HEK293T (cell line): ENCODE results near the gene HOXD10.

ENCODE experiments used
- CTCF ChIA-PET: fragments of 350-600 bp; formaldehyde crosslinking; extraction: SDS; loops from one replicate; lab custom pipeline; 2021; ENCODE audit warnings: antibody characterized with exemption, inconsistent platforms; lab: Yijun Ruan, JAX
- POLR2A ChIA-PET: fragments of 350-600 bp; formaldehyde crosslinking; extraction: SDS; loops from one replicate; lab custom pipeline; 2020; ENCODE audit warnings: antibody characterized with exemption, inconsistent platforms; lab: Yijun Ruan, JAX
- DNase-seq: peaks from one replicate; pipeline ENCODE4 v3.0.0; 2012; ENCODE audit warnings: mixed read lengths; ENCODE audit errors: extremely low spot score
- ARNT ChIP-seq: fragments of 450-650 bp; IDR thresholded peaks from 2 replicates; pipeline ENCODE4 v1.6.1; 2017; ENCODE audit warnings: mild to moderate bottlenecking
- BHLHE40 ChIP-seq: fragments of 450-650 bp; IDR thresholded peaks from 2 replicates; pipeline ENCODE4 v1.6.1; 2016; ENCODE audit warnings: mild to moderate bottlenecking, moderate library complexity, borderline replicate concordance
- CTBP1 ChIP-seq: fragments of 450-650 bp; IDR thresholded peaks from 2 replicates; pipeline ENCODE4 v1.6.1; 2016; ENCODE audit warnings: borderline replicate concordance
- ELF4 ChIP-seq: fragments of 450-650 bp; IDR thresholded peaks from 2 replicates; pipeline ENCODE4 v1.6.1; 2017; ENCODE audit warnings: antibody characterized with exemption
- FOXA1 ChIP-seq: fragments of 450-650 bp; IDR thresholded peaks from 2 replicates; pipeline ENCODE4 v1.6.1; 2016; ENCODE audit warnings: mild to moderate bottlenecking
- FOXK2 ChIP-seq: fragments of 450-650 bp; IDR thresholded peaks from 2 replicates; pipeline ENCODE4 v1.6.1; 2016; ENCODE audit warnings: mild to moderate bottlenecking
- FOXM1 ChIP-seq: fragments of 450-650 bp; IDR thresholded peaks from 2 replicates; pipeline ENCODE4 v1.6.1; 2017; ENCODE audit warnings: mild to moderate bottlenecking, borderline replicate concordance
- HDGF ChIP-seq: fragments of 450-650 bp; IDR thresholded peaks from 2 replicates; pipeline ENCODE4 v1.6.1; 2017; ENCODE audit warnings: antibody characterized with exemption, borderline replicate concordance
- L3MBTL2 ChIP-seq: fragments of 450-650 bp; conservative IDR thresholded peaks from 2 replicates; pipeline ENCODE4 v1.6.1; 2016; ENCODE audit warnings: mild to moderate bottlenecking
- LEF1 ChIP-seq: fragments of 450-650 bp; IDR thresholded peaks from 2 replicates; pipeline ENCODE4 v1.6.1; 2017; ENCODE audit warnings: mild to moderate bottlenecking, borderline replicate concordance
- NFRKB ChIP-seq: fragments of 450-650 bp; IDR thresholded peaks from 2 replicates; pipeline ENCODE4 v1.6.1; 2016; ENCODE audit warnings: mild to moderate bottlenecking, moderate library complexity
- SP1 ChIP-seq: fragments of 450-650 bp; IDR thresholded peaks from 2 replicates; pipeline ENCODE4 v1.6.1; 2017
- SUZ12 ChIP-seq: fragments of 450-650 bp; IDR thresholded peaks from 2 replicates; pipeline ENCODE4 v1.6.1; 2016; ENCODE audit warnings: mild to moderate bottlenecking
- TARDBP ChIP-seq: fragments of 450-650 bp; IDR thresholded peaks from 2 replicates; pipeline ENCODE4 v1.6.1; 2016
- ZNF384 ChIP-seq: fragments of 450-650 bp; IDR thresholded peaks from 2 replicates; pipeline ENCODE4 v1.6.1; 2016
- TF ChIP-seq, protein P1 (sequence below): fragments of 450-650 bp; IDR thresholded peaks from 2 replicates; pipeline ENCODE4 v1.6.1; 2016

HOXD10 gene

GRCh38 chr2:176074919-176075425 lies 41.6 kb upstream of the HOXD10 start:
- CTCF ChIA-PET, result no interaction called here
- no peak for DNase-seq
- no peak for TF ChIP-seq LEF1
- no peak for TF ChIP-seq ARNT
- TF ChIP-seq NFRKB, result no peak
- TF ChIP-seq, protein P1, sequence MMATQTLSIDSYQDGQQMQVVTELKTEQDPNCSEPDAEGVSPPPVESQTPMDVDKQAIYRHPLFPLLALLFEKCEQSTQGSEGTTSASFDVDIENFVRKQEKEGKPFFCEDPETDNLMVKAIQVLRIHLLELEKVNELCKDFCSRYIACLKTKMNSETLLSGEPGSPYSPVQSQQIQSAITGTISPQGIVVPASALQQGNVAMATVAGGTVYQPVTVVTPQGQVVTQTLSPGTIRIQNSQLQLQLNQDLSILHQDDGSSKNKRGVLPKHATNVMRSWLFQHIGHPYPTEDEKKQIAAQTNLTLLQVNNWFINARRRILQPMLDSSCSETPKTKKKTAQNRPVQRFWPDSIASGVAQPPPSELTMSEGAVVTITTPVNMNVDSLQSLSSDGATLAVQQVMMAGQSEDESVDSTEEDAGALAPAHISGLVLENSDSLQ, result no peak
- POLR2A ChIA-PET, result no interaction called here

GRCh38 chr2:176075481-176075880 lies 41.1 kb upstream of the HOXD10 start:
- TF ChIP-seq HDGF (no peak), ZNF384 (no peak), FOXA1 (no peak), BHLHE40 (no peak), SP1 (no peak)
- TF ChIP-seq, protein P1, result no peak
- POLR2A ChIA-PET, result no interaction called here
- DNase-seq, result no peak
- CTCF ChIA-PET, result no interaction called here

DNA sequence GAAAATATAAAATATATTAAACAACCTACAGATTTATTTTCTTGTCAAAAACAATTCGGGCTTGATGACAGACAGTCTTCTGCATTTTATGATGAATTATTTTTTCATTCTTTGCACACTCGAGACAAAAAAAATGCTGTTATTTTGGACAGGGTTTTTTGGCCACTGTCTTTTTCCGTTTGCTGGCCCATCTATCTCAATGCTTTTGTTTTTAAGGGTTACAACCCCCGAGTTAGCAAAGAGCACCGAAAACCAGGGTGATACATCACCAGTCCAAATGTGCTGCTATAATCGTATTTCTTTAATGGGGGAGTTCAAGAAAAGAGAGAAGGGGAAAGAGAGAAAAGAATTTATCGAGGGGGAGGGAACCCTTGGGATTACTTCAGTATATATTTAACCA lies 40.5 kb upstream of the HOXD10 start:
- CTCF ChIA-PET, result no interaction called here

GRCh38 chr2:176076796-176077195 lies 39.8 kb upstream of the HOXD10 start:
- CTCF ChIA-PET, result no interaction called here

More for the DNA sequence above, 40.5 kb upstream of the HOXD10 start:
- TF ChIP-seq FOXA1 (no peak), FOXM1 (no peak), ARNT (no peak), NFRKB (no peak), SP1 (no peak), ZNF384 (no peak), TARDBP (no peak), ELF4 (no peak), HDGF (no peak), CTBP1 (no peak), L3MBTL2 (no peak), LEF1 (no peak)
- TF ChIP-seq, protein P1, result no peak
- DNase-seq, result no peak
- POLR2A ChIA-PET, result no interaction called here

GRCh38 chr2:176078541-176079284 lies 37.9 kb upstream of the HOXD10 start:
- ChIA-PET POLR2A (interaction anchor here (2.2 to 2.8 kb wide), 2 partner anchors 17 to 77 kb away, joined by 9 to 11 read pairs; partner anchors contain the start of gene LNPK), CTCF (interaction anchor here (0.7 to 1.9 kb wide), 5 partner anchors 17 to 1381 kb away, joined by 3 to 9 read pairs (median 5); no protein-coding TSS in a partner anchor)
- DNase-seq, result no peak
- no peak for TF ChIP-seq BHLHE40
- TF ChIP-seq FOXM1, result no peak
- no peak for TF ChIP-seq NFRKB
- TF ChIP-seq SP1, result no peak
- TF ChIP-seq SUZ12, result no peak
- TF ChIP-seq LEF1, result no peak
- no peak for TF ChIP-seq CTBP1
- TF ChIP-seq FOXK2, result no peak
- no peak for TF ChIP-seq TARDBP
- no peak for TF ChIP-seq L3MBTL2
- TF ChIP-seq FOXA1, result no peak
- TF ChIP-seq ZNF384, result no peak
- no peak for TF ChIP-seq HDGF
- TF ChIP-seq ARNT, result no peak
- no peak for TF ChIP-seq ELF4
- TF ChIP-seq, protein P1, result no peak

More at GRCh38 chr2:176076796-176077195, 39.8 kb upstream of the HOXD10 start:
- no peak for TF ChIP-seq HDGF
- no peak for TF ChIP-seq BHLHE40
- no peak for TF ChIP-seq ELF4
- no peak for TF ChIP-seq SP1
- no peak for TF ChIP-seq FOXM1
- no peak for TF ChIP-seq CTBP1
- TF ChIP-seq NFRKB, result no peak
- TF ChIP-seq ZNF384, result no peak
- POLR2A ChIA-PET, result no interaction called here
- DNase-seq, result no peak
